NCI-H748 treated with DMSO at 0.1 percent for 48 hours (cell line): Measurements from ENCODE around the gene VWF.
A peak's percentile ranks its signal among the peaks of the same experiment; 100 is the strongest.

ENCODE experiments used
- DNase-seq: peaks from one replicate; lab custom pipeline; 2025; lab: John Stamatoyannopoulos, UW

The VWF gene

DNA sequence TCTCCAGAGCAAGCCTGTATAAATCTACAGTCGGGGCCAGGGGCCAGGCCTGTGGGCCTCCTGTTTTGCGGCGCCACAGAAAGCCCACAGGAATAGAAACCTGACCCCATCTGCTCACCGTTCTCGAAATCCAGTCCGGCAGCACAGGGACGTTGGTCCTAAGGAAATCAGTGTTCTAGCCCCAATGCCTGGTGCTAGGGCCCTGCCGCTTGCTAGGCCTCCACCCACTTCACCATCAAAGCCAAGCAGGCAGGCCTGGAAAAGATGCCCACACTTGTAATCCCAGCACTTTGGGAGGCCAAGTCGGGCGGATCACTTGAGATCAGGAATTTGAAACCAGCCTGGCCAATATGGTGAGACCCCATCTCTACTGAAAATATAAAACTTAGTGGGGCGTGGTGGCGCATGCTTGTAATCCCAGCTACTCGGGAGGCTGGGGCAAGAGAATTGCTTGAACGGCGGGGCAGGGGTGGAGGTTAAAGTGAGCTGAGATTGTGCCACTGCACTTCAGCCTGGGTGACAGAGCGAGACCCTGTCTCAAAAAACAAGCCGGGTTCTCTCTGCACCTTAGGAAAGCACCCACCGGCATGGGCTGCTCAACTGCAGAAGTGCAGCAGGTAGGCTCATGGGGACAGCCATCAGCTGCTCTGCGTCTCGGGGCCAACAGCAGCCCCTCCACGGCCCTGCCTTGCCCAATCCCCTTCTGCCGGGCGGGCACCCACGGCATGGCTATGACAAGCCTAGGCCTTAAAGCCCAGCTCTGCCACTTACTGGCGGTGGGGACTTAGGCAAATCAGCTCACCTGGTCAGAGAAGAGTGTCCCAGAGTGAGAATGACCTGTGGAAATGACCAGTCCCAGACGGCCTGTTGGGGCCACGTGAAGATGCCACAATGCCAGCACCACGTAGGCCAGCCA is 47.4 kb downstream of the VWF start:
- DNase-seq: no peak

DNA sequence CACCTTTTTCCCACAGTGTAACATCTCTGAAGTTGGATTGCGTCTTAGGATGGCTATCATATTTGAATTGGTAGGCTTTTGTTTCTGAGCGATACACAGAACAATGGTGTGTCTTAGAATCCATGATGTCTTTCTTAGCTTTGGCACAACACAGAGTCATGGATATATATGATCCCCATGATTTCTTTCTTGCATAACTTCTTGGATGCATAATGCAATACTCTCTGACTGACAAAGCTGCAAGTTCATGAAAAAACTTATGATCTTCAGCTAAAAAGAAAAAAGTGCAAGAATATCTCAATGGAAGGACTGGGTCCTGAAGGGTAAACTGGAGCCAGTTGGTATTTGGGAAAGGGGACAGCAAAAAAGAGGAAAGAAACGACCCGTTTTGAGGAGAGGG is 48.1 kb downstream of the VWF start:
- no peak for DNase-seq

DNA sequence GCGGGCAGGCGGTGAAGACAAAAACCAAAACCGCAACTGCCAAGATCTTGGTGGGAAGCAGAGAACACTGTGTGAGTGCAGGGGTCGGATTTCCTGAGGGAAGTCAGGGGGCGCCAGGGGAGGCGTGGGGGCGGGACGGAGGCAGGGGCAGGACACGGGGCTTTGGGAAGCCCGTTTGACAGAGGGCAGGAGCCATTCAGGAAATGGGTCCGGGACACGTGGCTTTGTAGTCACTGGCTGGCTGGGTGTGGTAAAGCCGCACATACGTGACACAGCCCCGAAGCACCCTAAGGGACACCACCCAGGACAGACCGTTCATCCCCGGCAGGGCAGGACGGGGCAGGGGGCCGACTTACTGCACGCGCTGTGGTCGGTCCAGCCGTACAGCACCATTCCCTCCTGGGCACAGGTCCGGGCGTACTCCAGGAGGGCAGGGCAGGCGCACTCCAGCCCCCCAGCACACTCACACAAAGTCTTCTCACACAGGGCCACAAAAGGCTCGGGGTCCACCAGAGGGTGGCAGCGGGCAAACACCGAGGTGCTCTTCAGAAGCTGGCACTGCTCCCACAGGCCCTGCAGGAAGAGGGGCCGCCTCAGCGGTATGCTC is 49.4 kb downstream of the VWF start:
- no peak for DNase-seq

DNA sequence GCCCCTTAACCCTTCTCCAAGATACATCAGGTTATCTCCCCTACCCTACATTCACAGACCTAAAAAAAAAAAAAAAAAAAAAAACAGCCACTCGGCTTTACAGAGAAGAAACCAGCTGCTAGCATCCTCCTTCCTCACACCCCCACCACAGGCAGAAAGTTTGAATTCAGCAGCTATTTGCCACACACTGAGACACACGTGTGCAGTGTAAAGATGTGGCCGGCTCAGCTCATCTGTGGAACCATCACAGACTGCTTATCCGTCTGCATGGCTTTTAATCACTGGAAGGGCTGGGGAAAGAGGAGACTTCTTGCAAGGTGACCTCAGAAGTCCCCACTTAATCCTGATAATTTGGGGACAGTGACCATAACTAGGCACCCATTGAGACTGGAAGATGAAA is 50.0 kb downstream of the VWF start:
- no peak for DNase-seq

DNA sequence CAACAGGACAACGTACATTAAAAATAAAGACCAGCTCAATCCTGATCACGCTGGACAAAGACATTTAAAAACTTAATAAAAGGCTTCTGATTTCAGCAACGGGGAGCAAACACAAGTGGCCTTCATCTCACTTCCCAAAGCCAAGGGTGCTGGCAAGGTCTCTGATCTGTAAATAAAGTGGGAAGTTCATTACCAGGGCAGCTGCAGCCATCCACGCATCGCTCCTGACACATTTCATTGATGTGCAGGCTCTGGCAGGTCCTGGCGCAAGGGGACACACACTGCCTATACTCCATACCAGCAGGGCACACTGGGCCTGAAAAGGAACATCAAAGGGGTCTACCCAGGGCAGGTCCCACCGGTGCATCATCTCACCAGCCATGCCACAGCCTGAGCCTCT is 51.0 kb downstream of the VWF start:
- no peak for DNase-seq

DNA sequence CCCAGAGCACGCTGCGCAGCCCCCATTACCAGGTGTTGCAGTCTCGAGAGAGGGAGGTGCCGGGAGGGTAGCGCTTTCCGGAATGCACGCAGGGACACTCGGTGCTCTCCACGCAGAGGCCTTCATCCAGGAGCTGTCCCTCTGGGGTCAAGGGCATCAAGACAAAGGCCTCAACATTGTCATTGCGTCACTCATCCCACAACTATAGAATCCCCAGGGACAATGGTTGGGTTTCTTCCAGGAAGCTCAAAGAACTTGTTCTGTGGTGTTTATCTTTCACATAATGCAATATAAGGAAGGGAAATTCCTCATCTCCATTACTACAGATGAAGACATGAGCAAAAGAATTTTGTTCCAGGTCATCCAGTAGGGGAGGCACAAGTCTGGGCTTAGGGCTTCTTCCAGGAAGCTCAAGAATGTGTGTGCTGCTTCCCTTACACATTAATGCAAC is 52.1 kb downstream of the VWF start:
- no peak for DNase-seq

DNA sequence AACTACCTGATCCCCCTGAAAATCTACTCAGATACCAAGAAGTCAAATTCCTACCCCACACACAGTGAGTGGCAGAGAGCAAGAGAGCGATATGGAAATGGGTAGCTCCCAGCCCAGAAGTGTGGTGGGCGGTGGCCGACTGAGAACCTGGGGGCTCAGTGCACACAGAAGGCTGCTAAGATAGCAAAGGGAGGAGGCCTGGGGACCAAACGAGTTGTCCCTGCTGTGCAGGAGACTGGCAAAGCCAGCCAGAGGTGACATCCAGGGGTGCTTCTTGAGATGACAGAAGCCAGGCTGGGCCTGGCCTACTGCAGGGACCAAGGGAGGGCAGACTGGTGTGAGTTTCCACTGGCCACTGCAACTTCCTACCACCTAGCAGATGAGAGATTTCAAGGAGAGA is 52.9 kb downstream of the VWF start:
- no peak for DNase-seq

DNA sequence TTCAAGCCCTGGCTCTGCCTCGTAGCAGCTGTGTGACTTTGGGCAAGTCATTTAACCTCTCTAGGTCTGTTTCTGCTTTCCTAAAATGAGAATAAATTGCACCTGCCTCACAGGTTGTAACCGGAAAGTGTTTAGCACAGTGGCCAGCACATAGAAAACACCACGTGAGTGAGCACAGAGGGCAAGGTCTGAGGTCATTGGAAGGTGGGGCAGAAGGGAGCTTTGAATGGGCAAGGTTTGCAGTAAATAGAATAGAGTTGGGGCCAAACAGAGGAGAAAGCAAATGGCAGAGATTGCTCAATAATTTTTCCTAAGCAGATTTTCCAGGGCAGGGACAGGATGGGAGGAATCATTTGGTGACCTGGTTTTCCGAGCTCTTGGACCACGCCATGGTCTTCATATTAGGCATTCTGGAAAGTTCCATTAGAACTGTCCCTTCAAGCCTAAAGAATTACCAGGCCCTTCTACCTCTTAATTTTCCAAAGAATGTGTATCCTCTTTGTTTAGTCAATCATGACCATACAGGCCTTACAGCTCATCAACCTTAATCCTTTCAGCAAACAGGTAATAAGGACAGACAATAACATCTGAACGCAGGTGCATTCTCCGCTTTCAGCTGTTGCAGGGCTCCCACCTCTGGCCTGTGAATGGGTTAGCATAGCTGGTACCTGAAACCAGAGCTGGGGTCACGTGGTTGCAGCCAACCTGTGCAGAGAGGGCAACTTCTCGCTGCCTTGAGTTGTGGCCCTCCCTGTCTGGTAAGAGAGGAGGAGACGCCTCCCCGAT is 53.8 kb downstream of the VWF start:
- DNase-seq: peak; percentile 75

DNA sequence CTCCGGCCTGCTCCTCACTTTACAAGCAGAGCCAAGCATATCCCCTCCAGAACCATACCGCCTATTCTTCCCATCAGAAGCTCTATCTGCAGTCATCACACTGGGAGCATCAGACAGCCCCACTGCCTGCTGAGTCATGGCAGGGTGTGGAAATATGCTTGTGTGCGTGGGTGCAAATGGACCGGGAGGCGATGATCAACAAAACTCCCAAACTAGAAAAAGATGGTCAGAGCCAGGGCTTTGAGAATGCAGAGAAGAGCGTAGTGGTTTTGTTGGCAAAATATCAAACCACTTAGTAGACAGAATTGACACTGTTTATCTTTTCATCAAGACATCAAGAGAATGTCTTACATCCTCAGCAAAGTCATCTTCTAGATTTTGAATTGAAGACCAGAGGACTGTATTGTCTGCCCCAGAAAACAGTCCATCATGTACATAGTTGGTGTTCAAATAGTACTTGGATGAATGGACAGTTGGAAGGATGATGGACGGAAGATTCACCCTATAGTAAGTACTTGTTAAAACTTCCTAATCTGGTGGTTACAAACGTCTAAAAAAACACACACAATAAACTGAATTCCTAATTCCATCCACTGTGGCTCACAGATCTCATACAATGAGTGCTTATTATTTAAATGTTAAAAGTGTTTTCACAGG is 54.9 kb downstream of the VWF start:
- DNase-seq: no peak

DNA sequence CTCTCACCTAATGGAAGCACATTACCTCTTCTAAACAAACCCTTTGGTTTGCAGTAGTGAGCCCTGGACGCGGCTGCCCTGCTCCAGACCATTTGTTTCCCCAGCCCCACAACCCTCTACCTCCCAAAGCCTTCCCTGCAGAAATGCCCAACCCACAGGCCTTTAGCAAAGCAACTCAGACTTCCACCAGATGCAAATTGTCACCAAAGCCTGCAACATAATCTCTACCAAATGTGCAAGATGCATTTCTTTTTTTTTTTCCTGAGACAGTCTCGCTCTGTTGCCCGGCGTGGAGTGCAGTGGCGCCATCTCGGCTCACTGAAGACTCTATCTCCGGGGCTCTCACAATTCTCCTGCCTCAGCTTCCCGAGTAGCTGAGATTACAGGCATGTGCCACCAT is 56.2 kb downstream of the VWF start:
- DNase-seq: no peak

DNA sequence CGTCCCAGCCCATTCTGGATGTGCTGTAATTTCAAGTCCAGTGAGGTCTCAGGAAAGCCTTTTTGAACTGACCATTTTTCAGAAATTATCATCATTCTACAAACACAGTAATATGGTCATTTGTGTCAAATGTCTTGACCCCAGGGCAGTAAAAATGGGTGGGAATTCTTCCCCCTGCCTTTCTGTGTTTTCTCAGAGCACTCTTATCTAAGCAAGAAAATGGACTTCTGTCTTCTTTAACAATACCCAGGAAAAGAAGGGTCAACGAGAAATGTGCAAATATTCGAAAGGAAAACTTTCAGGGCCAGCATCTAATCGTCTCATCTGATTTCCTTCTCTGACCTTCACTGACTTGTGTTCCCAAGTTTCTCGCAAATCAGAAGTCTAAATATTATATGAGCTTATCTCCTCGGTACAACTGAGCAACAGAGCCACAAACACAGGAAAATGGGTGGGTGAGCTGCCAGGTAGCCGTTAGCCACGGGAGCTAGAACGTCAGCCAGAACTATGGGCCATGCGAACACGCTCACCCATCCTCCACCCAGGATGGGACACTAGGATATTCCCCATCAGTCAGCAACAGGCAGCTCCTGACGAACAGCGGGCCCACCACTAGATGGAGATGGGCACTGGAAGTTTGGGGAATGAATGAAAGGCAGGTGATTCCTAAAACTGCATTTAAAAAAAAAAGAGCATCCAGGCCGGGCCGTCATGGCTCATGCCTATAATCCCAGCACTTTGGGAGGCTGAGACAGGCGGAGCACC is 57.1 kb downstream of the VWF start:
- DNase-seq: no peak

DNA sequence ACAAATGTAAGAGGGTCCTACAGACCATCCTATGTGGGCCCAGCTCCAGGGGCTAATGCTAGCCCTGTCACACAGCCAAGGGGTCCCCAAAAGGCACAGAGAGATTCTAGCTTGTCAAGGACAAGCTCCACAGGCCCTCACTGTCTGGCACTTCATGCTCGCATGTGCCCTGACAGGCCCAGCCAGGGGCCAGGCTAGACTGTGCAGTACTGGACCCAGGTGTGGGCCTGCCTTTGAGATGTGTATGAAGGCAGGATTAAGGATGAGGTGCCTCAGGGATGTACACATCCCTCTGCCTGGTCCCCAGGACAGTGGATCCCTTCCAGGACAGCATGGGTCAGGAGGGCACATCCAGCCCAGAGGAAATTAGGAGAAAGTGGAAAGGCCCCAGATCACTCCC is 57.8 kb downstream of the VWF start:
- no peak for DNase-seq

DNA sequence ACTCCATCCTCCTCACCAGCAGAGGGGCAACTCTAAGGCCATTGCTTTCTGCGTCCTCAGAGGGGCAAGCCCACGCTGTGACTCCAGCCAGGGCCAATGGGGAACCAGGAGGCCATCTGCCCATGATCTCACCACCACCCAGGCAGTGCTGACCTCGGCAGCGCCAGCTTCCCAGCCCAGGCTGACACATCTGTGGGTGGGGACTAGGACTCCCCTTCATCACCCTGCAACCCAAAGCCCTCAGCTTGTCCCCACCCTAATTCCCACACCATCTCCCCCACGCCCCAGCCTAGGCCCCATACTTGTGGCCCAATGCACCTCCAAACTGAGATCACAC is 58.6 kb downstream of the VWF start:
- DNase-seq: no peak

DNA sequence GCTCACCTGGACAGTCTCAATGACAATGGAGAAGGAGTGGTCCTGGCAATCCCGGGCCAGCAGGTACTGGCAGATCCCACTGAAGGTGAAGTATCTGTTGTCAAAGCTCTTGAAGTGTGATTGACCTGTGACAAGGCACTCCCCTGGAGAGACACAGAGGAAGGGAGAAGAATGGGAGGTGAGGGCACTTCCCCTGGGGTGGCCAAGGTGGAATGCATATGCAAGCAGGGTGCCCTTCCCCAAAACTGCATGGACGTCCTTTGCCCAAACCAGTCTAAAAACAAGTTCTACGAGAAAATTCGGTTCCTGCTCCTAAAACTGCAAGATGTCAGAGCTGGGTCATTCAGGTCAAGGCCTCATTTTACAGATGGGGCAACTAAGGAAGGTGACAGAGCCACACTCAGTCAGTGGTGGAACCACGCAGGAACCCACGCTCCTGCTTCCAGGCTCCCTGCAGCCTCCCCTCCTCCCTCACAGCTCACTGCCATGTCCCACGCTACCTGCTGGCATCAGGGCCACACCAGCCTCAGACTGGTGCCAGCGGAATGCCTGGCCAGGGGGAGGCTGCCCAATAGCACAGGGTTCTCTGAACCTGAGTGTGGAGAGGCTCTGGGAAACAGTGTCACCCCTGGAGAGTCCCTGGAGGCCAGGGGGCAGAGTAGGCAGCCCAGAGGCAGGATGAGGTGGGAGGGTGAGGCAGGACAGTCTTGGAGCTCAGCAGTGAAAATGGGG is 59.2 kb downstream of the VWF start:
- no peak for DNase-seq

DNA sequence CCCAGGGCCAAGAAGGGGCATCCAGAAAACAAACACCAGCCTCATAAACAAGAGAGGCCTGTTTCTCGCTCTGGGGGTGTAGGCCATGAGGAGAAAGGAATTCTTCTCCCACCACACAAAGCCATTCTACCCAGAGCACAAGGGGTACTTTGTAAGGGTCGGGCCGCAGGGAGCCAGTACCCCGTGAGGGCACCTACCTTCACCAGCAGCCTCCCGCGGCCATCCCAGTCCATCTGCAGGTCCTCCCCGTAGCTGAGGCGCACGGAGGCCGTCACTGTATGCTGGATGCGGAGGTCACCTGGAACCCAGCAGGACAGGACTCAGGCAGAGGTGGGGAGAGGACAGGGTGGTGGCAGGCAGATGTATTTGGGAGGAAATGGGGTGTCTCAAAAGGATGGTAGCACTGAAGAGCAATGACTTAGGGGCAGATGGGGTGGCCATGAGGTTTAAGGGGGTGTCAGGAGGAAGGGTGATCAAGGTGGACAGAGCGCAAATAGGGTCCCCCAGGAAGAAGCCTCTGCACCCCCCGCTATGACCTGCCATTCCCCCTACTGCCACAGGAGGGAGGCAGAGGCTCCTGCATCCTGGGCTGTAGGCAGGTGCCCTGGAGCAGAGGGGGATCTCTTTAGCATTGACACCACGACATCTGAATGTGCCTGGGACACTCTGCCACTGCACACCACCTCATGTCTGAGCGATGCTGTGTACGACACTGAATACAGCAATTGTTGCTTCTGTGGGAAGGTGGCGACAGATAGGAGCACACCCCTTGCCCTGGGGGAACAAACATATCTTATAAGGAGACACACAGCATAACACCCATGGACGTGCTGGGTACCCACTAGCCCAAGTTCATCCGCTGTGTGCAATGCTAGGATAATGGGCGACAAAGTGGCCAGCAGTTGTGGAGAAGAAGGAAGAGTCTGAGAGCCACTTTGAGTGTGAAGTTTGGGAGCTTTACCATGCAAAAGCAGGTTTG is 61.4 kb downstream of the VWF start:
- DNase-seq: peak; percentile 3

DNA sequence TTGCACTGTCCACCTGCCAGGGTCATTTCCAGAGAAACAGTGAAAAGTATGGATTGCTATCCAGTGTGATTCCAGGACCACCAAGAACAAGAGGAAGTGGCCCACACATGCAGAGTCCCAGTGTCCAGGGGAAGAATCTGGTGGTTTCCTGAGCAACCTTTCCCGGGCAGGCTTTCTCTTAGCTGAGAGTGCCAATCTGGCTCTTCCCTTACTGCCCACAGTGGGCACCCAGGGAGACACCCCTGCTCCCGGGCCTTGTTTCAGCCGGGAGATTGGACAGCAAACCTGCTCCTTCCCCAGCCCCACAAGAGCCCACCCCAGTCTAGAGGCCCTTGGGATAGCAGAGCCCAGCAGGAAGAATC is 62.1 kb downstream of the VWF start:
- DNase-seq: no peak

DNA sequence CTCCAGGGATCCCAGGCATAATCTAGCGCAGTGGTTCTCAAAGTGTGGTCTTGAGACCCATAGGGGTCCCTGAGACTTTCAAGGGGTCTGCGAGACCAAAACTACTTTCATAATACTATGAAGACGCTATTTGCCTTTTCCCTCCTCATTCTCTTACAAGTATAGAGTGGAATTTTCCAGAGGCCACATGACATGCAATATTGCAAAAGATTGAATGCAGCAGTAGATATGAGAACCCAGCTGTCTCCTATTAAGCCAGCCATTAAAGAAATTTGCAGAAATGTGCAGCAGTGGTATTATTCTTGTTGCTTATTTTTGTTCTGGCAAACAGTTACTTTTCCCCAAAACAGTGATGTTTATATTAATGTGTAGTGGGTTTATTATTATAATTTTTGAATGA is 62.8 kb downstream of the VWF start:
- DNase-seq: no peak

DNA sequence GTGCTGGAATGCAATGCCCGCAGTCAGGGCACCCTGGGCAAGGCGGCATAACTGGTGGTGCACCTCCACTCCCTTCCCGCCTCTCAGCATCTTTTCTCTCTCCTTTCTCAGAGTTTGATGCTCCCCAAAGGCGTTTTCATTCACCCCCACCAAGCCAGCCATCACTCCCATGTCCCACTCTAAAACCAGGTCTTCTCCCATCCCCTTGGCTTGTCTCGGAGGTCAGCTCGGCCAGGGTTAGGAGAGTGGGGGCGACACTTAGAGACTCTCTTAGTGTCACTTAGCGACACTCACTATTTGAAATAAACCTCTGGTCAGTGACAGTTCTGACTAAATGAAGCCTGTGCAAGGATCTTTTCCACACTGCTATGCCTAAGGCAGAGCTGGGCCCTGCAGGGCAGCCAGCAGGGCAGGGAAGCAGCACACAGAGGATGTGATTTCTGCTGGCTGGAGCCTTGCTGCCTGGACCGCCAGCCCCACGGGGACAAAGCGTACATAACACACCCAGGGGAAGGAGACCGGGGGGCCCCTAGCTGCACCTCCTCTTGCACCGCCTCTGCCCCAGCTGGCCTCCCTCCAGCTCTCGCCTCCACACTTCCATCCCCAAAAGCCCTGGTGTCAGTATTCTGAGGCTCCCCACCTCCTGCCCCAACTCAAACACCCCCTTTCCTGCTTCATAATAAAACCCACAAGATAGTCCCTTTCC is 64.5 kb downstream of the VWF start:
- DNase-seq: no peak

DNA sequence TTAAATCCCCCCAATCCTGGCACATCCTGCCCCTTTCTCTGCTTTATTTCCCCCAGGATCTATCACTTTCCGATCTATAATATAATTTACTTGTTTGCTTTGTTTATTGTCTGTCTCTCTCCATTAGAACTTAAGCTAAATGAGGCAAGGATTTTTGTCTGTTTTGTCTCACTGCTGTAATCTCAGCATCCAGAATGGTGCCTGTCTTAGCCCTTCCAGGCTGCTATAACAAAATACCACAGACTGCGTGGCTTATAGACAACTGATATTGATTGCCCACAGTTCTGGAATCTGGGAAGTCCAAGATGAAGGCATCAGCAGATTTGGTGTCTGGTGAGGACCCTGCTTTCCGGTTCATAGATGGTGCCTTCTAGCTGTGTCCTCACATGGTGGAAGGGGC is 65.2 kb downstream of the VWF start:
- no peak for DNase-seq
